Choroid plexus epithelial cell (primary cell): Measurements from ENCODE around the gene CCDC70.
A peak's percentile ranks its signal among the peaks of the same experiment; 100 is the strongest.

Source experiments
- DNase-seq: peaks from one replicate; pipeline ENCODE4 v3.0.0-alpha.2; 2010; ENCODE audit warnings: low read depth
- H3K4me3 ChIP-seq: 2 replicates; pipeline ENCODE4 v1.5.1; 2011; ENCODE audit warnings: low read depth, mild to moderate bottlenecking, control low read depth, low read length, moderate library complexity
- TF ChIP-seq, protein P1 (sequence below): conservative IDR thresholded peaks from 2 replicates; pipeline ENCODE4 v1.5.1; 2011; ENCODE audit warnings: low read depth, mild to moderate bottlenecking, control low read depth, inconsistent platforms, low read length, moderate library complexity

CCDC70 gene

GRCh38 chr13:51818276-51818675 is 43.5 kb upstream of the CCDC70 start:
- H3K4me3 ChIP-seq, result no peak overlapping the region
- DNase-seq, result no peak
- TF ChIP-seq, protein P1, sequence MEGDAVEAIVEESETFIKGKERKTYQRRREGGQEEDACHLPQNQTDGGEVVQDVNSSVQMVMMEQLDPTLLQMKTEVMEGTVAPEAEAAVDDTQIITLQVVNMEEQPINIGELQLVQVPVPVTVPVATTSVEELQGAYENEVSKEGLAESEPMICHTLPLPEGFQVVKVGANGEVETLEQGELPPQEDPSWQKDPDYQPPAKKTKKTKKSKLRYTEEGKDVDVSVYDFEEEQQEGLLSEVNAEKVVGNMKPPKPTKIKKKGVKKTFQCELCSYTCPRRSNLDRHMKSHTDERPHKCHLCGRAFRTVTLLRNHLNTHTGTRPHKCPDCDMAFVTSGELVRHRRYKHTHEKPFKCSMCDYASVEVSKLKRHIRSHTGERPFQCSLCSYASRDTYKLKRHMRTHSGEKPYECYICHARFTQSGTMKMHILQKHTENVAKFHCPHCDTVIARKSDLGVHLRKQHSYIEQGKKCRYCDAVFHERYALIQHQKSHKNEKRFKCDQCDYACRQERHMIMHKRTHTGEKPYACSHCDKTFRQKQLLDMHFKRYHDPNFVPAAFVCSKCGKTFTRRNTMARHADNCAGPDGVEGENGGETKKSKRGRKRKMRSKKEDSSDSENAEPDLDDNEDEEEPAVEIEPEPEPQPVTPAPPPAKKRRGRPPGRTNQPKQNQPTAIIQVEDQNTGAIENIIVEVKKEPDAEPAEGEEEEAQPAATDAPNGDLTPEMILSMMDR, result no peak

GRCh38 chr13:51818781-51819511 is 42.8 kb upstream of the CCDC70 start:
- H3K4me3 ChIP-seq, result no peak overlapping the region
- peak; percentile 52 for DNase-seq
- TF ChIP-seq, protein P1, result no peak

DNA sequence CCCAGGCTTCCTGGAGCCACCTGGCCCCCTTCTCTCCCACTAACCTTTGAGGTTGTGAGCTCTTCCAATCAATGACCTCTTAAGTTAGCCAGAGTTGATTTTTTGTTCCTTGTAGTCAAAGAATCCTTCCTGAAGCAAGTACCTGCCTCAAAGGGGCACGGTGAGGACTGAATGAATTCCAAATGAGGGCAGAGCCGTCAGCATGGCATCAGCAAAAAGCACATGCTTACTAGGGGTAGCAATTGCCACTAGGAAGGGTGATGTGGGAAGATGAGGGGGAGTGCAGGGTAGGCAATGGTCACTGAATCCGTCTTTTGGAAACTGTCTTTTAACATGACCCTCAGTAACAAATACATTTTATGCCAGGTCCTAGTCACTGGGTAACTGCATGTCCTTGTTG is 42.2 kb upstream of the CCDC70 start:
- no peak for DNase-seq
- H3K4me3 ChIP-seq, result no peak overlapping the region
- TF ChIP-seq, protein P1, result no peak

DNA sequence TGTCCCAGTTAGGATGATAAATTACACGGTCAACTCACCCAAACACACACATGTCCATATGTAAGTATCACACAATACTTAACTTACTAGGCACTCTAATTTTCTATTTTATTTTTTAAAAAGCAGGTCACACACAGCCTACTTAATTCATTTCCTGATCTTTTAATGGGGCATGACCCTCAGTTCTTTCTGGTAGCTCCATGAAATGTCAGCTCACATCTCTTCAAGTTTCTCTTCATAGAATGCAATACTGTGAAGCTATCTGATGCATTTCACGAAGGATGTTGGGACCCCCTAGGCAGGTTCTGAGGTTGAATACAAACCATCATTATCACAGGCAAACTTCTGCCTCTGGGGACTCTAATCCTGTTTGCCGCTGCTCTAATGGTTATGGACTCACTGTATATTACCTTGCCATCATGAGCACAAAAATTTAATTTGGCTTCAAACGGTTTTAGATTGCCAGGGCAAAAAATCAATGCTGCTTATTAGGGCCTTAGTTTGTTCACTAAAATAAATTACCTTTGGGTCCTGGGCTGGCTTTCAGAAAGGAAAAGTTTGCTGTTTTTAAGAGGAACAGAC is 41.7 kb upstream of the CCDC70 start:
- TF ChIP-seq, protein P1, result no peak
- DNase-seq, result no peak
- no peak overlapping the region for H3K4me3 ChIP-seq

DNA sequence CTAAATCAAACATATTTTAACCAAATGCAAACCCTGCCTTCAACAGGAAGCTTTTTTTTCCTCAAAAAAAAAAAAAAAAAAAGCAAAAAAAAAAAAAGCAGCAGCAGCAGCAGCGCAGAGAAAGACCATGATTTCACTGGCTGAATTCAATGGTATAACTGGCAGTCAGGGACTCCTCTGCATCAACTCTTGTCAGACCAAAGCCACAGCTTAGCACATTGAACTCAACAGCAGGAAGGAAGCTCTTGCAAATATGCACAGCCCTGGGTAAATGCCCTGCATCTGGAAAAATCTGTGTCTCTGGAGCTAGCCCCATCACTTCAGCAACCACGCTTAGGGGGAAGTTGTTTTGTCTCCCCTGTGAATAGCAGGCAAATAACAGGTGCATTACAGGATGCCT is 40.2 kb upstream of the CCDC70 start:
- no peak overlapping the region for H3K4me3 ChIP-seq
- TF ChIP-seq, protein P1, result no peak
- DNase-seq, result no peak

GRCh38 chr13:51822106-51822815 is 39.5 kb upstream of the CCDC70 start:
- TF ChIP-seq, protein P1, result no peak
- H3K4me3 ChIP-seq, result no peak overlapping the region
- DNase-seq, result no peak
